Left lung (tissue), 10 donors: ENCODE data around the gene RFTN1. TPM values are rescaled to one million over a fixed set of nuclear protein-coding genes. Genes with fewer than 3 reads are reported as not detected.

Experiments used
- ATAC-seq: fragments of 200-7000 bp; cut with Tn5 transposase; one replicate; pipeline ENCODE4 v1.9.1; 2020; ENCODE audit warnings: moderate library complexity
- DNase-seq, 4 donors: peaks; one replicate each; pipeline ENCODE4 v3.0.0-alpha.2; 2013 to 2020
- H3K27ac ChIP-seq, 2 donors: fragments of 200-600 bp; sonication (generic) in 1 of 2; one replicate each; pipeline versions ENCODE4 v1.5.0 to v1.8.0; 2020 to 2021
- H3K27me3 ChIP-seq, 2 donors: fragments of 200-600 bp; sonication (generic) in 1 of 2; one replicate each; pipeline versions ENCODE4 v1.5.0 to v1.8.0; 2020 to 2021
- H3K36me3 ChIP-seq, 2 donors: fragments of 200-600 bp; sonication (generic) in 1 of 2; one replicate each; pipeline versions ENCODE4 v1.5.0 to v1.8.0; 2020 to 2021
- H3K4me1 ChIP-seq, 2 donors: fragments of 200-600 bp; one replicate each; pipeline ENCODE4 v1.8.0; 2021
- H3K4me3 ChIP-seq, 2 donors: fragments of 200-600 bp; sonication (generic) in 1 of 2; one replicate each; pipeline versions ENCODE4 v1.5.0 to v1.8.0; 2020 to 2021; ENCODE audit warnings: mild to moderate bottlenecking in 1 of 2
- H3K9me3 ChIP-seq, 2 donors: fragments of 200-600 bp; sonication (generic) in 1 of 2; one replicate each; pipeline versions ENCODE4 v1.5.0 to v1.8.0; 2020 to 2021
- CTCF ChIP-seq, 2 donors: fragments of 200-600 bp; sonication (generic) in 1 of 2; IDR thresholded peaks; one replicate each; pipeline versions ENCODE4 v1.5.0 to v1.8.0; 2021; ENCODE audit warnings: antibody characterized with exemption in 2 of 2
- intact Hi-C, 2 donors: fragments of 100-400 bp; cut with DNase I; formaldehyde crosslinking; loops; one replicate each; pipeline versions ENCODE4 v1.11.2 to v1.14.2; 2022
- polyA plus RNA-seq, 6 donors: library from polyadenylated mRNA; unstranded; fragments of 120-200 nt; gene quantifications; one replicate each; pipeline ENCODE4 v1.2.1, GENCODE V29; 2013; ENCODE audit not compliant: insufficient read length in 6 of 6
- total RNA-seq, 2 donors: library from RNA; stranded (reverse); fragmentation: NEBNext Ultra II Directional; extraction: Animal tissue kit (Norgen Biotek cat#: 25700); gene quantifications; one replicate each; pipeline ENCODE4 v1.2.1, GENCODE V29; 2021
- donor health status: DM: no; HTN: yes; CAD: no.
- donor health status: DM: no; HTN: no; CAD: no.

Gene RFTN1
- total and polyA plus RNA-seq, 8 donors: 47.2 to 85.1 (median 67.6) TPM

- peaks cover 0 to 16% of the 10 kb centered on the region in 2 donors for H3K36me3 ChIP-seq
- H3K9me3 ChIP-seq: peaks cover 0 to 7% of the 10 kb centered on the region in 2 donors
- H3K27ac ChIP-seq: peak overlapping the region in 1 of 2 donors; percentile 13
- ATAC-seq: peak; percentile 67
- no peaks in the 10 kb centered on the region for H3K27me3 ChIP-seq
- H3K4me3 ChIP-seq: no peak overlapping the region
- peaks cover 7 to 34% of the 10 kb centered on the region in 2 donors for H3K4me1 ChIP-seq
- no peak for TF ChIP-seq CTCF (IDR thresholded peaks at IDR 0.05)
- no peak for DNase-seq
- intact Hi-C loops: no loop called here
Observed at GRCh38 chr3:16290827-16291196, 222.7 kb downstream of the RFTN1 start.

DNA sequence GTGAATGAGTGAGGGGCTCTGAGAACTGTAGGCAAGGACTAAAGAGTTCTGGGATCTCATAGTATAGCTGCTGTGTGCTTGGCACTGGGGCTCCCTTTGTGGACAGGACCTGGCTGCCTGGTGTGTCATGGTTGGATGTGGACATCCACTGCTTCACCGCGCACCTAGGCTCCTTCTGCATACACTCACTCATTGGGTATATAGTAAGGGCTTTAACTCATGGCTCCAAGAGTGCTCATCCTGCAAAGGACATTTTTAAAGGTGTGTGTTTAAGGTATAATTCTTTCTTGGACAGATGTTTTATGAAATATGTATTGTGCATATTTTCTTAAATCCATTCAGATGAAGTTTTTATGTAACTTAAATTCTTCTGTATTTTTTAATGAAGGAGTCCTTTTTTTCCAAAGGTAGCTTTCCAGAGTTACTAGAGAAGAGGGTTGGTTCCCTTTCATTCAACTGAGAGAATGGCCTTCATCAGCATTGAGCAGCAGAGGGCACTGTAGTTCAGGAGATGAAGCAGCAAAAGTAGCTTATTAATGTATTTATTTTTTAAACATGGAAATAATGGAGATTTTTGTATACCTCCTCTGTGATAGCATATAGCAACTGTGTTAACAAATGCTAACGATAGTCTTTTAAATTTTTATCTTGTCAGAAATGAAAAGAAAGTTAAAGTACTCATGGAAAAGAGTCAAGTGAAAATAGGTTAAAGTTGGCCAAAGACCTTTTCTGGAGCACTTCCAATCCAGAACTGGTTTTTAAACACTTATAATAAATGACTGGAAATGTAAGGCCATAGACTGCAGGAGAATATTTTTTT is 223.3 kb downstream of the RFTN1 start:
- Histone ChIP-seq H3K27ac (no peak overlapping the region), H3K4me1 (peaks cover 7 to 34% of the 10 kb centered on the region in 2 donors), H3K36me3 (peaks cover 0 to 12% of the 10 kb centered on the region in 2 donors), H3K4me3 (no peak overlapping the region), H3K27me3 (no peaks in the 10 kb centered on the region), H3K9me3 (peaks cover 0 to 7% of the 10 kb centered on the region in 2 donors)
- peak; percentile 93 for ATAC-seq
- DNase-seq: peak in 2 of 4 donors; percentile 59 to 68
- TF ChIP-seq CTCF (IDR thresholded peaks at IDR 0.05): peak; percentile 74 to 77
- intact Hi-C loops: no loop called here

DNA sequence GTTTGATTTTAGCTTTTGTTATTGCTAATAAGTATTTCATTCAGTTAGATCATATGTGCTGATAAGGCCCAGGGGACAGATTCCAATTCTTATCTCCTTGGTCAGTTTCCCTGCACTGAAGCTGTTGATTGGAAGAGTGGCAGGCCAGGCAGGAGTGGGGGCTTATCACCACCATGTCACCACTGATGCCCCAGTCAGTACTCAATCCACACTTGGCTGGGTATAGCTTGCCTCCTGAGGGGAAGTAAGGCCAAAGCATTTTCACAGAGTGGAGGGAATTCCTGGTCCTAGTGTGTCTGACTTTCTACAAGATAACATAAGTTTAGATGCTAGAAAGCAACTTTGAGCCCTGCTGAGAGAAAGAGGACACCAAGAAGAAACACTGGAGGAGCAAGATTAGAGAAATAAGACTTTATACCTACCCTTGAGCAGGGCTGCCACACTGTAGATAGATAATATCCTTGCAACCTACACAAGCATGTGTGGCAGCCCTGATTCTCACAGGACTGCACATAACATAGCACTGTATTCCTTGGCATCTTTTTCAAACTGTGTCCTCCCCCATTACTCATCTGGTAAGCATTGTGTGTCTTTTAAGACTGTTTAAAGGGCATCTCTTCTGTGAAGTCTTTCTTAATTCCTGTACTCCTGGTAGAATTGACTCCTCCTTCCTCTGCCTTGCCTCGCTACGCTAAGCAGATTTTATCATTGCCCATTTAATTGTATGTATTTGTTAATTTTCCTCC is 224.2 kb downstream of the RFTN1 start:
- Histone ChIP-seq H3K4me1 (peaks cover 7 to 34% of the 10 kb centered on the region in 2 donors), H3K36me3 (peaks cover 0 to 7% of the 10 kb centered on the region in 2 donors), H3K27ac (no peak overlapping the region), H3K9me3 (peaks cover 0 to 7% of the 10 kb centered on the region in 2 donors), H3K4me3 (no peak overlapping the region), H3K27me3 (no peaks in the 10 kb centered on the region)
- no peak for TF ChIP-seq CTCF (IDR thresholded peaks at IDR 0.05)
- DNase-seq (no peak), ATAC-seq (no peak)
- intact Hi-C loops: loop anchor here in 1 of 2 donors (5.0 kb wide), 1 partner anchor 263 kb away; no protein-coding TSS in a partner anchor

GRCh38 chr3:16288664-16289063 is 224.8 kb downstream of the RFTN1 start:
- Histone ChIP-seq H3K27ac (no peak overlapping the region), H3K4me1 (peaks cover 7 to 34% of the 10 kb centered on the region in 2 donors), H3K4me3 (peak overlapping the region in 1 of 2 donors; percentile 10), H3K36me3 (peaks cover 0 to 9% of the 10 kb centered on the region in 2 donors), H3K9me3 (peaks cover 0 to 4% of the 10 kb centered on the region in 2 donors), H3K27me3 (no peaks in the 10 kb centered on the region)
- TF ChIP-seq CTCF (IDR thresholded peaks at IDR 0.05): no peak
- intact Hi-C loops: loop anchor here in 1 of 2 donors (5.0 kb wide), 1 partner anchor 264 kb away; no protein-coding TSS in a partner anchor
- DNase-seq: no peak
- ATAC-seq: no peak
